NCI-H2171 (cell line): Measurements from ENCODE around the gene ATOH8.

Source experiments
- DNase-seq: peaks from one replicate; lab custom pipeline; 2025; lab: John Stamatoyannopoulos, UW

The ATOH8 gene

GRCh38 chr2:85802354-85803103 is 48.7 kb downstream of the ATOH8 start:
- peak; percentile 15 for DNase-seq

DNA sequence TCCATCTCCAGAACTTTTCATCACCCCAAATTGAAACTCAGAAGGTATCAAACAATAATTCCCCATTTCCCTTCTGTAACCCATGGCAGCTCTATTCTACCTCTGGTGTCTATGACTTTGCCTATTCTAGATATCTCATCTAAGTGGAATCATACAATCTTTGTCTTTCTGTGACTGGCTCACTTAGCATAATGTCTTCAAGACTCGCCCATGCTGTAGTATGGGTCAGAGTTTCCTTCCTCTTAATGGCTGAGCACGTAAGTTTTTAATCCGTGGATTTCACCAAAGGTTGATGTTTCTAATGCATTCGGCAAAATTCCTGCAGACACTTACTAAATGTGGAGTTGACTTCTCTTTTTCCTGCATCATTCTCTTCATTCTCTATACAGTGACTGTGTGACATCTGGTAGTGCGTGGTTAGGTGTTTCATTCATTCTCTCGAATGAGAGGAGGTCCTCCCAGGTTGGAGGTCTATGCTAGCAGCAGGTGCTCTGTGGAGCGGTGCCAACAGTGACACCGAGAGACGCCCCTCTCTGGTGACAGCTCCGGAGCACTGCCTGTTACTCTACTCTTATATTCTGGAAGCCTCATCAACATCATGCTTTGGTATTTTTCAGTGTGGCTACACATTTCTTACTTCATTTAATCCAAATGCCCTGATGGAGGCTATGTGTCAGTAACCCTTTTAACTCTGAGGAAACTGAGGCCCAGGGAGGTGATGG is 50.1 kb downstream of the ATOH8 start:
- DNase-seq: peak; percentile 50

DNA sequence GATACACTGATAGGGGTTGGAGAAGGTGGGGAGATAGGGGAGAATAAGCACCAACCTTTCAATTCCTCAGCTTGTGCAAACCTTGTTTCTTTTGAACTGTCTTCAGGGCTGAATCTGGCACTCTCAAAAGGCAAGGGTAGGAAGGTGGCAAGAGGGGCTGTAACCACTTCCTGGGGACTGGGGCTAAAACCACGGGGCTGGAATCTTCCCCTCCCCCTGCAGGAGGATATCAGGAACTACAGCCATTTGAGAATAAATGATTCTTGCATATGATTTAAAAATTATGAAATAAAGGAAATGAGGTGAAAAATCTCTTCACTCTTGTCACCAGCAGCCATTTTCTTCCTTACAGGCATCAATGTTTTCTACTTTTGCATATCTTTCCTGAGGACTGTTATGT is 50.8 kb downstream of the ATOH8 start:
- DNase-seq: no peak

- no peak for DNase-seq
Observed at GRCh38 chr2:85806358-85807118, 52.7 kb downstream of the ATOH8 start.

GRCh38 chr2:85807756-85808155 is 54.0 kb downstream of the ATOH8 start:
- no peak for DNase-seq

- DNase-seq: no peak
Observed at GRCh38 chr2:85810371-85811179, 56.8 kb downstream of the ATOH8 start.

DNA sequence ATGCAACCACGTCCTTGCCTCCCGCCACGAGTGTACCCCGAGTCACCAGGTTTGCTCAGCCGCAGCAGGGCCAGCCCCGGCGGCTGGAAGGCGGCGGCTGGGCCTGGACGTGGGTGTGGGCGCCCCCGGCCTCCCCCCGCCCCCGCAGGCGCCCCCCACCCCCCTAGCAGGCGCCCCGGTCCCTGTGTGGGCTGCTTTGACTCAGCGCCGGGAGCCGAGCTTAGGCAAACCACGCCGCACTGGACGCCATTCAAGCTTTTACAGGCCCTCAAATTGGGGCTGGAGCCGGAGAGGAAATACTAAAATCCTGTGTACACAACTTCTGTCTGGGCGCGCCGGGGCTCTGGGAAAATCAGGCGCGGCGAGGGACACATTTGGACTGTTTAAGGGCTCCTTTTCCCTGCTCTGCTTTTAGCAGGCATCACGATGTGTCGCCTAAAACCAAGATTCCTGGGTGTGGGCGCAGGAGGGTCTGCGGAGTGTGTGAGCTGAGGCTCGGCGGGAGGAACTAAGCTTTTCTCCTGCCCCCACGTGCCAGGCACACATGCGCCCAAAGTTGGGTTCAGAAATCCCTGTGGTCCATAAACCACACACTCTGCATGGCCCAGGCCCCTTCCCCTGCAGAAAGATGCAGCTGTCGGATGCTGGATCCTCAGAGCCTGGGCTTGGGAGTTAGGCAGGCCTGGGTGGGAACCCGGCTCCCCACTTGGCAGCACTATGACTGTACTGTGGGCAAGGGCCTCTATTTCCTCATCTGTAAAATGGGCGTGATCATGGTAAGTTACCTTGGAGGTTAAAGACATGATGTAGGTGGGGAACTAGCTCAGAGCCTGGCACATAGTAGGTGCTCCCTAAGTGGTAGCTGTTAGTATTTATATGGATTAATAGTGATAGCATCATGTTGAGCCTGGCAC is 57.6 kb downstream of the ATOH8 start:
- no peak for DNase-seq

DNA sequence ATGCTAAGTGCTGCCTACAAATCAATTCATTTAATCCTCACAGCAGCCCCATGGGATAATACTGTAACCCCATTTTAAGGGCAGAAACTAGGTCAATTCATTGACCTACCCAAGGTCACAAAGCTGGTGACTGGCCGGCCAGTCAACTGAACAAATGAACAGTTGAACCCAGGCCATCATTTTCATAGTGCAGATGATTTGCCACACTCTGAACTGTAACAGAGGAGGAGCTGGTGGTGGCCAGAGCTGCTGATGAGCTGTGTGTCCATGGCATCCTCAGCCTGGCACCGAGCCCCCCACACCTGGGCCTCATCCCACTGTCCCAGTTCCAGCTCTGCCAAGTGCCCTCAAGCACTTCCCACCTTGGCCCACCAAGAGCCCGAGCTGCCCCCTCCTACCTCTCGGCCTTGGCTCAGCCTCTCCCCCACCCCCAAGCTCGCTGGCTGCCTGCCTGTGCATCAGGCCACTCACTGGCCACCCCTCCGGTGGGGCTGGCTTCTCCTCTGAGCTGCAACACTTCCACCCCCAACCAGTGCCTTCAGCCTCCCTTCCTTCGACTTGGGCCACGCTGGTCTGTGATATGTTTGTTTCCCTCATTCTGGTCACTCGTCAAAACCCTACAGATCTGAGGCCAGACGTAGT is 58.4 kb downstream of the ATOH8 start:
- DNase-seq: no peak

- DNase-seq: no peak
Observed at GRCh38 chr2:85813211-85813981, 59.6 kb downstream of the ATOH8 start.

DNA sequence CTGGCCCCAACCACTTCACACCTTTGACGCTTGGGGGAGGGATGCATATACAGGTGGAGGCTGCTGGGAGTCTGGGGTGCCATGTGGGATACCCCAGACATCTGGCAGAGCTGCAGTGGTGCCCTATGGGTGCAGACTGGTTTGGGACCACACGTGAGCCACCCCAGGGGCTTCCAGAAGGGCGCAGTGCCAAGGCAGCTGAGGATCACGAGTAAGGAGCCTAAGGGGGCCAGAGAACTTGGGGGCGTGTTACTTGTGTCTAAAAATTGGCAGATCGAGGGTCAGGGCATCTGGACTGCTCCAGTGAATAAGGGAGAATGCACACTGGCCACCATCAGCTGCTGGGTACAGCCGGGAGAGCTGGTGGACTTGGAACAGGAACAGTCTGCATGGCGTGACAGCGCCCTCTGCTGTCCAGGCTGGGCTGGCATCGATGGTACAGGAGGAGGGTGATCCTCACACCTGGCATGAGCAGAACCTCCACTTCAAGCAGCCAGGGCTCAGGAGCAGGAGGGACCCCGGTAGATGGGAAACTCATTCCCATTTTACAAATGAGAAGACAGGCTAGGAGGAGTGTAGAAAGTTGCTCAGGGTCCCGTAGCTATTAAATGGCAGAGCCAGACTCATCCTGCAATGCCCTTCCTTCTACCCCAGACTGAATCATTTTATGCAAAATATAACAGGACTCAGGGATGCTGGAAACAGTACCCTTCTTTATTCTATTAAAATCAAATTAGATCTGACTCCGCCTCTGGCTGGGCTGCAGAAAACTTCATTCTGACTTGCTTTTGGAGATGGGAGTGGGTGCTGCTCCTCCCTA is 60.4 kb downstream of the ATOH8 start:
- DNase-seq: peak; percentile 75

DNA sequence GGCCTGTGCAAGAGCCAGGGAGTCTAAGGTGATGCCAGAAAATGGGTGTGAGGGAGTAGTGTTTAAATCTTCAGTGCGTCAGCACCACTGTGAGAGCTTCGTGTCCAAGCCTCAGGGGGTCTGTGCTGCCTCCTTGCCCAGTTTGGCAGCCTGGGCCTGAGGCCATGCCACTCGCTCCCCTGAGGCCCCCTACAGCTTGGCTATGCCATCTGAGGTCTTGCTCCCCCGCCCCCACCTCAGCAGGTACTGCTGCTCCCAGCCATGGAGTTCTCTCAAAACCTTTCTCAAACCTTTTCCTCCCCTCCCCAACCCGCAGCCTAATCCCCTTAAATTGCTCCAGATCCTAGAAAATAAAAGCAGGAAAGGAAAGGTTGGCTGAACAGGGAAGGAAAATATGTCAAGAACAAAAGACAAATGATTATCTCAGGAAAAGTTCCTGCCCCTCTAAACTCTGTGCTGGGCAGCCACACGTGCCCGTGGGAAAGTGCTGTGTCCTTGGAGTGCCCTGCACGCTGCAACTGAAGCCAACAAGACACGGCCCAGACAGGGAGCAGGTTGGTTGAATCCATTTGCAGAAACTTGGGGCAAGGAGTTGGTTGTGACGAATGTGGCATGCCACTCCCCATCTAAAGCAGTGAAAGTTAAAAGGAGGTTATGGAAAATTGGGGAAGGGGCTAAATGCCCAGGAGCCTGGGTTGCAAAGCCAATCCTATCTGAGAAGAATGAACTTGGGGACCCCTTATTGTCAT is 61.2 kb downstream of the ATOH8 start:
- DNase-seq: no peak

- DNase-seq: no peak
Observed at GRCh38 chr2:85819811-85820510, 66.2 kb downstream of the ATOH8 start.

DNA sequence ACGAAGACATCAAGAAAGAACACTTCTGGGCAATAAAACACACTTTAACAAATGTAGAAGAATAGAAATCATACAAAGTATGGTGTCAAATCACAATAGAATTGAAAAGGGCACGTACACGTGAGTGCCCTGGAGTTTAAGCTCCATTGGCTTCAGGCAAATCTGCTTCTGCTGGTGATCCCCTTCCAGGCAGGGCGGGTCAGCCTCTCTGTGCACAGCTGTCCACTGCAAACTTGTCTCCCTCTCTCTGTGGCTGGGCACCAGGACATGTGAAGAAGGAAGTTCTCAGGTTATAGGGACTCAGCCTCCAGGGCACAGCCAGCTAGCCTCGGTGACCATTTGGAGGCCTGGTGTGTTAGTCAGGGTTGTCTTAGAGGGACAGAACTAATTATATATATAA is 69.0 kb downstream of the ATOH8 start:
- no peak for DNase-seq

DNA sequence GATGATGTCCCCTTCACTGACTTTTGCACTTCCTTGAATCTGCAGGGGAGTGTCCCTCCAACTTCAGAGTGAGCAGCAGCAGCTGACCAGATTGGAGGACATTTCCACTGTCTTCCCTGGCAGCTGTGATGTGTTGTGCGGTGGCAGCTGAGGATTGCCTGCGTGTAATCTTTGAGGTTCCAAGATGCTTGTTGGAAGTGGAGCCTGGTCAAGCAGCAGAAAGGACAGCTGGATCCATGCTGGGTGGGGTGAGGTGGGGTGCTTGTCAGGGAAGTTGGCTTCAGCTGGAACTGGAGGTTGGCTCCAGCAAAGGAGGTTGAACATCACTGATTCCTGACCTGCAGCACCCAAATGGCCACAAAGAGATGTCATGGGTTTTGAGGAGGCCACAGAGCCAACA is 70.2 kb downstream of the ATOH8 start:
- DNase-seq: no peak

DNA sequence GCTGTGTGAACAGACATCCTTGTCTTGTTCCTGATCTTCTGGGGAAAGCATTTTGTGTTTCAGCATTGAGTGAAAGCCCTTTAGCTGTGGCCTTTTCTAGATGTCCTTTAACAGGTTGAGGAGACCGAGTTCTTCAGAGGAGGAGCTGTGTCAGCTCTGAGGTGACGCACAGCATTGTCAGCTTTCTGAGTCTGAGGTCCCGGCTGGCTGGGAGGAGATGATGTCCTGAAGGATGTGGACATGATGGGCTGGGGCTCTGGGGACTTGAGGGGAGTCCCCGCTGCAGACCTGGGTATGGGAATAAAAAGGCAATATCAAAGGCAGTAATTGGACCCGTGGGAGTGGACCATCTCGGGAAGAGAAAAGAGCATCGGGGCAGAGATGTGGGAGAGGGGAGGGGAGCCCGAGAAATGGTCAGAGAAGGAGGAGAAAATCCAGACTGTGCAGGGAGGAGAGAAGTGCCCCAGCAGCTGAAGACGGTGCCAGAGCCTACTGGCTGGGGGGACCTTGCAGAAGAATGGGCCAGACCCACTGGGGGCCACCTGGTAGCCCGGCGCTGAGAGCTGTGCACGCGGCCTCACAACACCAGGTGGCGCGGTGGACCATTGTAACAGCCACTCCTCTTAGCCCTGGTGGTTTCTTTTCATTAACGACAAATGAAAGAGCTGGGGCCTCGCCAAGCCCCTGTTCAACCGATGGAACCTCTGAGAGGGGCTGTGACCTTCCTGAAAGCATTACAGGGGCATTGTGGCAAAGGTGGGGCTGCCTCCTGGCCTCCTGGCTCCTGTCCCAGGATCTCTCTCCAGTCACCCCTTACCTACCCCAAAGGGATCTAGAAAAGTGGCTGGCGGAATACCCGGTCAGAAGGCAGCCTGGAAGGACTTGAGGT is 73.4 kb downstream of the ATOH8 start:
- DNase-seq: peak; percentile 79

- no peak for DNase-seq
Observed at GRCh38 chr2:85827879-85828569, 74.2 kb downstream of the ATOH8 start.
